PC-3 (cell line): Measurements from ENCODE around the gene PTGIS. TPM values are rescaled to one million over a fixed set of nuclear protein-coding genes. Genes with fewer than 3 reads are reported as not detected.
"Not testable (repeated sequence)": the region's sequence is repeated elsewhere in the genome, so short reads cannot be mapped to it uniquely, and the experiment has no call there.

ENCODE experiments used
- ATAC-seq: fragments of 200-7000 bp; cut with Tn5 transposase; 2 replicates; pipeline ENCODE4 v1.9.1; 2020; ENCODE audit warnings: mild to moderate bottlenecking, moderate library complexity
- BruUV-seq: library from RNA; stranded (reverse); fragments of 400-500 nt; replicated peaks from 2 replicates; lab custom pipeline; 2021; lab: Mats Ljungman, UMichigan
- CTCF ChIA-PET: fragments of 300-600 bp; sonication (Branson Sonifier 250); formaldehyde crosslinking; loops from one replicate; lab custom pipeline; 2022; ENCODE audit warnings: antibody characterized with exemption; lab: Charles Lee
- POLR2A ChIA-PET: fragments of 300-600 bp; sonication (Branson Sonifier 250); formaldehyde crosslinking; loops from one replicate; lab custom pipeline; 2022; ENCODE audit warnings: antibody characterized with exemption; ENCODE audit not compliant: unreplicated experiment; lab: Charles Lee
- DNase-seq: peaks from one replicate; pipeline ENCODE4 v3.0.0-alpha.2; 2015
- H2AFZ ChIP-seq: fragments of 300-600 bp; sonication (generic); 2 replicates; pipeline ENCODE4 v1.6.0; 2016; ENCODE audit warnings: antibody characterized with exemption, low read length
- H3F3A ChIP-seq: fragments of 300-600 bp; sonication (generic); one replicate; pipeline ENCODE4 v1.6.0; 2017; ENCODE audit warnings: antibody characterized with exemption, low read length, control low read depth, mild to moderate bottlenecking; ENCODE audit not compliant: unreplicated experiment
- H3K27ac ChIP-seq: fragments of 300-600 bp; sonication (generic); 2 replicates; pipeline ENCODE4 v1.5.1; 2016; ENCODE audit warnings: mild to moderate bottlenecking, low read length
- H3K27me3 ChIP-seq: fragments of 300-600 bp; sonication (generic); 2 replicates; pipeline ENCODE4 v1.6.1; 2016; ENCODE audit warnings: low read length, mixed read lengths
- H3K36me3 ChIP-seq: fragments of 300-600 bp; sonication (generic); 2 replicates; pipeline ENCODE4 v1.6.1; 2016; ENCODE audit warnings: low read depth, mixed run types, low read length, mixed read lengths
- H3K4me1 ChIP-seq: fragments of 300-600 bp; sonication (generic); 2 replicates; pipeline ENCODE4 v1.5.1; 2016; ENCODE audit warnings: low read length; ENCODE audit not compliant: insufficient read depth
- H3K4me2 ChIP-seq: fragments of 300-600 bp; sonication (generic); 2 replicates; pipeline ENCODE4 v1.6.0; 2016; ENCODE audit warnings: low read length
- H3K4me3 ChIP-seq: fragments of 300-600 bp; sonication (generic); 2 replicates; pipeline ENCODE4 v1.5.1; 2016; ENCODE audit warnings: mild to moderate bottlenecking, low read length, mixed read lengths
- H3K79me2 ChIP-seq: fragments of 300-600 bp; sonication (generic); 2 replicates; pipeline ENCODE4 v1.6.1; 2017; ENCODE audit warnings: low read length, mixed read lengths
- H3K9ac ChIP-seq: fragments of 300-600 bp; sonication (generic); 2 replicates; pipeline ENCODE4 v1.6.0; 2016; ENCODE audit warnings: mild to moderate bottlenecking, low read length
- H3K9me2 ChIP-seq: fragments of 300-600 bp; sonication (generic); replicated peaks from 2 replicates; pipeline ENCODE4 v1.6.1; 2016; ENCODE audit warnings: mixed run types, low read length, mixed read lengths
- H3K9me3 ChIP-seq: fragments of 300-600 bp; sonication (generic); 2 replicates; pipeline ENCODE4 v1.6.1; 2016; ENCODE audit warnings: low read length, mixed read lengths
- H4K20me1 ChIP-seq: fragments of 300-600 bp; sonication (generic); 2 replicates; pipeline ENCODE4 v1.6.1; 2016; ENCODE audit warnings: low read length, mixed read lengths
- CTCF ChIP-seq: fragments of 300-600 bp; sonication (generic); conservative IDR thresholded peaks from 2 replicates; pipeline ENCODE4 v1.5.1; 2017; ENCODE audit warnings: antibody characterized with exemption, low read depth, mild to moderate bottlenecking, low read length
- EZH2 ChIP-seq: fragments of 300-600 bp; sonication (generic); IDR thresholded peaks from one replicate; pipeline ENCODE4 v1.6.1; 2017; ENCODE audit warnings: antibody characterized with exemption, mild to moderate bottlenecking, low read length; ENCODE audit not compliant: unreplicated experiment
- EZH2phosphoT487 ChIP-seq: fragments of 300-600 bp; sonication (generic); IDR thresholded peaks from 2 replicates; pipeline ENCODE4 v1.6.1; 2018; ENCODE audit warnings: mild to moderate bottlenecking, antibody characterized with exemption, low read length, borderline replicate concordance
- intact Hi-C: fragments of 100-400 bp; cut with micrococcal nuclease; formaldehyde crosslinking; loops from 2 replicates; pipeline ENCODE4 v1.9.0; 2023
- total RNA-seq: library from RNA; depleted of rRNA; stranded (reverse); fragments of >200 nt; gene quantifications from 2 replicates; pipeline ENCODE4 v1.2.3, GENCODE V29; 2014

Gene PTGIS
- total RNA-seq, 1 experiment from 2014 or later = 0.18 TPM

- ATAC-seq (peak; percentile 60), DNase-seq (peak; percentile 47)
- no peaks in the 10 kb centered on the region for H3K9me3 ChIP-seq
- H3K4me2 ChIP-seq = no peak overlapping the region
- no peak overlapping the region for H3K4me3 ChIP-seq
- ChIA-PET CTCF (interaction anchor here (0.6 kb wide), 1 partner anchor 9 kb away, joined by 14 read pairs; no protein-coding TSS in a partner anchor), POLR2A (no interaction called here)
- TF ChIP-seq EZH2phosphoT487 = no peak
- TF ChIP-seq CTCF = no peak
- H3K9me2 ChIP-seq = no peaks in the 10 kb centered on the region
- intact Hi-C loops = loop anchor here (1.0 kb wide), 1 partner anchor 41 kb away; no protein-coding TSS in a partner anchor
- H3F3A ChIP-seq = no peaks in the 10 kb centered on the region
- H3K4me1 ChIP-seq = peaks cover 15% of the 10 kb centered on the region
- BruUV-seq = no TSS peak
- no peaks in the 10 kb centered on the region for H3K79me2 ChIP-seq
- peak overlapping the region; percentile 28; the same call in 1 of the 2 replicates for H2AFZ ChIP-seq
- H3K27me3 ChIP-seq = no peaks in the 10 kb centered on the region
- peak overlapping the region; percentile 12; the same call in 1 of the 2 replicates for H3K27ac ChIP-seq
- no peak overlapping the region for H3K9ac ChIP-seq
- no peaks in the 10 kb centered on the region for H4K20me1 ChIP-seq
- H3K36me3 ChIP-seq = no peaks in the 10 kb centered on the region
Observed at GRCh38 chr20:49615401-49616153, 47.6 kb upstream of the PTGIS start.

- H4K20me1 ChIP-seq, H3K27me3 ChIP-seq, ATAC-seq, BruUV-seq, CTCF ChIA-PET, H3K4me2 ChIP-seq, H3K4me3 ChIP-seq, H3K9me3 ChIP-seq, DNase-seq, H3F3A ChIP-seq, H3K9me2 ChIP-seq, POLR2A ChIA-PET, H3K79me2 ChIP-seq, H2AFZ ChIP-seq, H3K36me3 ChIP-seq, H3K9ac ChIP-seq, H3K27ac ChIP-seq: not testable (repeated sequence)
- peaks cover 17% of the 10 kb centered on the region for H3K4me1 ChIP-seq
- intact Hi-C loops = loop anchor here (1.0 kb wide), 1 partner anchor 41 kb away; no protein-coding TSS in a partner anchor
Observed at GRCh38 chr20:49615051-49615400, 47.1 kb upstream of the PTGIS start.

- Histone ChIP-seq H3K36me3 (no peaks in the 10 kb centered on the region), H4K20me1 (no peaks in the 10 kb centered on the region), H3K4me3 (no peak overlapping the region), H3K4me2 (no peak overlapping the region), H3K27me3 (no peaks in the 10 kb centered on the region), H3K4me1 (peaks cover 17% of the 10 kb centered on the region), H3K9me2 (no peaks in the 10 kb centered on the region), H2AFZ (no peak overlapping the region), H3K27ac (no peak overlapping the region), H3K9me3 (no peaks in the 10 kb centered on the region), H3K79me2 (no peaks in the 10 kb centered on the region), H3K9ac (no peak overlapping the region), H3F3A (no peaks in the 10 kb centered on the region)
- DNase-seq (no peak), ATAC-seq (no peak)
- POLR2A ChIA-PET = no interaction called here
- CTCF ChIA-PET = no interaction called here
- TF ChIP-seq EZH2 (no peak), CTCF (no peak), EZH2phosphoT487 (no peak)
- intact Hi-C loops = loop anchor here (1.0 kb wide), 1 partner anchor 42 kb away; no protein-coding TSS in a partner anchor
- no TSS peak for BruUV-seq
Observed at GRCh38 chr20:49614338-49615050, 46.6 kb upstream of the PTGIS start.
